NB4 (cell line): ENCODE measurements around the gene GNAT1.

ENCODE experiments used
- CTCF ChIP-seq: IDR thresholded peaks from one replicate; pipeline ENCODE4 v1.5.1; 2012; ENCODE audit warnings: low read depth, low read length
- MAX ChIP-seq: IDR thresholded peaks from 2 replicates; pipeline ENCODE4 v1.6.1; 2011; ENCODE audit warnings: low read depth, low read length

DNA sequence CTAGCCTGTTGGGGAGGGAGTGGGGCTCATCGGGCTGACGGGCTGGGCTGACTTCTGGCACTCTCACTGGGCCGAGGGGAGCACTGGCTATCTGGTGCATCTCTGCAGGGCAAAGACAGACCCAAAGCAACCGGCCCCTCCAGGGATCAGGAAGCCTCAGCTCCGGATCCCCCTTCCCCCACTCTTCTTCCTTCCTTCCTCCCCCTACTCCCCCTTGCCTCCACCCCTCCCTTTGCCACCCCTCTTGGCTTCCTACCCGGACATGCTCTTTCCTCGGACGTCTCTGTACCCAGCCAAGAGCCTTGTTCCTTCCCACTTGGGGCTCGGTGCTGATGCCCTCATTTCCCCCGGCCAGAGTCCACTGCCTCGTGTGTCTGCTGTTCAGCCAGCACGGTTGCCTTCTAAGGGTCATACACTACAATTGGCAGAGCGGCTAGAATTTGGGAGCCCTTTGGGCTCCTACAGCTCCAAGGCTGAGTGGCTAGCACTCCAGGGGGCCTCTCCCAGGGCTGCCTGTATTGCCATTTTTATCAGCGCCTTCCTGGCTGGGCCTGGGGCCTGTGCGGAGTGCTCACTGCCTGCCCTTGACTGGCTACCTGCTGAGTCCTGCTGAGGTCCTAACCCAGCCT, 25.4 kb upstream of the GNAT1 start:
- TF ChIP-seq MAX (no peak), CTCF (no peak)
